ENCODE results near the gene CHCHD2.
"Not testable (repeated sequence)": the region's sequence is repeated elsewhere in the genome, so short reads cannot be mapped to it uniquely, and the experiment has no call there.

Gene CHCHD2

DNA sequence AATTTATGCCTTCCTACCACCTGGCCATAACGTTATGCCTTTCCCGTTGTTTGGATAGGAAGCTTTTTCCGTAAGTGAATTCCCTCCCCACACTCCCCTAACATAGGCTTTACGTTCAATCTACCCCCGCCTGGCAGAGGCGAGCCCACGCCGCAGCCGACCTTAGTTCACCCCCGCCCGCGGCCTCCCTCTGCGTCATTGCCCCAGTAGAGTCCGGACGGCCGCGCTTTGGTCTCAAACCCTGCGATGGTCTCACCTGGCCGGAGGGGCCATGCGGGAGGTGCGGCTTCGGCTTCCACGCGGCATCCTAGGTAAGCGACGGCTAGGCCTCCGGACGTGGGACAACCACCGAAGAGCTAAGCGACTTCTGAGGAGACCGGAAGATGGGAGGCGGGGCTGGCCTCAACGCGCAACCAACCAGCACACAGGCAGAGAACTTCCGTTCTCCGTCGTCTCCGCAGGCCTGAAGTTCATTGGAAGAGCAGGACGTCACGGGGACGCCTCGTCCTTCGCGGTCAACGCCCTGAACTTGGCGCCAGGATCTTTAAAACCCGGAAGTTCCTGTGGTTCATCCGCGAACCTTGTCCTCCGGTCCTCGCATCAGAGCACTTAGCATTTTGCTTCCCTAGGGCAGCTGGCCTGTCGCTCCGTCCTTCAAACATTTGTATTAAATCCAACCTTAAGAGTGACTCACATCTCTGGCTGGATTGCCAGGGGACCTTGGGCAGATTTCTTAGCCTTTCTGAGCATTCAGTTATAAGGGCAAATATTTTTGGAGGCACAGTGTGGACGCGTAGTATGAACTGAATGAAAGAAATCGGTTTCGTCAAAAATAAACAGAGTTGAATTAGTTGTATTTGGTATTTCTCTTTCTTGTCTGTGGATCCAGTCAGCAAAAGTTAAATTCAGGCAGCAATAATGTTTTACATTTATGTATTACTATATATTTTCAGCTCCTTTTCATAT is at the start of gene CHCHD2:
Gene CHCHD2, minus strand, starts transcription at position 369 of the 966 bp plus-strand sequence. Its CDS starts 63 bp downstream, at position 306.
- peak; percentile 99 for DNase-seq (ENCODE audit: low read depth)
- peak within 1 kb of the TSS; percentile 99 for H3K4me3 ChIP-seq (ENCODE audit: low read length)
- no peak for TF ChIP-seq CTCF (IDR thresholded peaks at IDR 0.05; ENCODE audit: insufficient read depth, low read depth, low read length, missing control alignments)

- not testable (repeated sequence) for H3K4me3 ChIP-seq (ENCODE audit: low read length)
Measured at GRCh38 chr7:56131062-56131461, 24.8 kb upstream of the CHCHD2 start.

GRCh38 chr7:56127241-56127975 is 21.1 kb upstream of the CHCHD2 start:
- no peak overlapping the region for H3K4me3 ChIP-seq (ENCODE audit: low read length)
- TF ChIP-seq CTCF (IDR thresholded peaks at IDR 0.05; ENCODE audit: insufficient read depth, low read depth, low read length, missing control alignments), result no peak
- DNase-seq (ENCODE audit: low read depth), result no peak

More at GRCh38 chr7:56131062-56131461, 24.8 kb upstream of the CHCHD2 start:
- not testable (repeated sequence) for DNase-seq (ENCODE audit: low read depth)

- no peak overlapping the region for H3K4me3 ChIP-seq (ENCODE audit: low read length)
- no peak for DNase-seq (ENCODE audit: low read depth)
- no peak for TF ChIP-seq CTCF (IDR thresholded peaks at IDR 0.05; ENCODE audit: insufficient read depth, low read depth, low read length, missing control alignments)
Measured at GRCh38 chr7:56125831-56126230, 19.6 kb upstream of the CHCHD2 start.

GRCh38 chr7:56124981-56125380 is 18.7 kb upstream of the CHCHD2 start:
- TF ChIP-seq CTCF (IDR thresholded peaks at IDR 0.05; ENCODE audit: insufficient read depth, low read depth, low read length, missing control alignments), result no peak
- no peak overlapping the region for H3K4me3 ChIP-seq (ENCODE audit: low read length)

DNA sequence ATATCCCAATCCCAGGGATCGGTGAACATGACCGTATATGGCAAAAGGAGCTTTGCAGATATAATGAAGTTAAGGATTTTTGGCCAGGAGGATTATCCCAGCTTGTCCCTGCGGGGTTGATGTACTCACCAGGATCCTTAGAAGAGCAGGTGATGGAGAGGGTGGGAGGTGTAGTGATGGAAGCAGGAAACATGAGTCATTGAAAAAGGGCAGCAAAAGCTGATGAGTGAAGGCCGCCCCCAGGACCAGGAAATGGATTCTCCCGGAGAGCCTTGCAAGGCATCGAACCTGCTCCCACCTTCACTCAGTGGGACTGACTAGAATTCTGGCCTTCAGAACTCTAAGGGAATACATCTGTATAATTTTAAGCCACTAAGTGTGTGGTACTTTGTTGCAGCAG is 15.2 kb upstream of the CHCHD2 start:
- TF ChIP-seq CTCF (IDR thresholded peaks at IDR 0.05; ENCODE audit: insufficient read depth, low read depth, low read length, missing control alignments), result no peak
- DNase-seq (ENCODE audit: low read depth), result no peak
- no peak overlapping the region for H3K4me3 ChIP-seq (ENCODE audit: low read length)

More at GRCh38 chr7:56124981-56125380, 18.7 kb upstream of the CHCHD2 start:
- no peak for DNase-seq (ENCODE audit: low read depth)

GRCh38 chr7:56115852-56116538 is 9.7 kb upstream of the CHCHD2 start, which contains the start of gene NUPR2:
Gene NUPR2, minus strand, starts transcription at chr7:56116417. Its CDS starts 103 bp downstream, at chr7:56116314.
- peak within 1 kb of the TSS; percentile 19 for H3K4me3 ChIP-seq (ENCODE audit: low read length)
- no peak for TF ChIP-seq CTCF (IDR thresholded peaks at IDR 0.05; ENCODE audit: insufficient read depth, low read depth, low read length, missing control alignments)

DNA sequence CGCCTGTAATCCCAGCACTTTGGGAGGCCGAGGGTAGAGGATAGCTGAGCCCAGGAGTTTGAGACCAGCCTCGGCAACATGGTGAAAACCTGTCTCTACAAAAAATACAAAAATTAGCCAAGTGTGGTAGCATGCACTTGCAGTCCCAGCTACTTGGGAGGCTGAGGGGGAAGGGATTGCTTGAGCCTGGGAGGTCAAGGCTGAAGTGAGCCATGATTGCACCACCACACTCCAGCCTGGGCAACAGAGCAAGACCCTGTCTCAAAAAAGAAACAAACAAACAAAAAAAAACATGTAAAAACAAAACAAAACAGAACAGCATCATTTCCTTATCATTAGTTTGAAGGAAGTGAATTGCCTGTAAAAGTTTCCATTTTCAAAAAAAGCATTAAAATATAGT is 6.0 kb upstream of the CHCHD2 start:
- H3K4me3 ChIP-seq (ENCODE audit: low read length); DNase-seq (ENCODE audit: low read depth): not testable (repeated sequence)

More at GRCh38 chr7:56115852-56116538, 9.7 kb upstream of the CHCHD2 start, which contains the start of gene NUPR2:
- peak; percentile 31 for DNase-seq (ENCODE audit: low read depth)

Data from epithelial cell of esophagus (primary cell).